ENCODE measurements around the gene BICRA.

DNA sequence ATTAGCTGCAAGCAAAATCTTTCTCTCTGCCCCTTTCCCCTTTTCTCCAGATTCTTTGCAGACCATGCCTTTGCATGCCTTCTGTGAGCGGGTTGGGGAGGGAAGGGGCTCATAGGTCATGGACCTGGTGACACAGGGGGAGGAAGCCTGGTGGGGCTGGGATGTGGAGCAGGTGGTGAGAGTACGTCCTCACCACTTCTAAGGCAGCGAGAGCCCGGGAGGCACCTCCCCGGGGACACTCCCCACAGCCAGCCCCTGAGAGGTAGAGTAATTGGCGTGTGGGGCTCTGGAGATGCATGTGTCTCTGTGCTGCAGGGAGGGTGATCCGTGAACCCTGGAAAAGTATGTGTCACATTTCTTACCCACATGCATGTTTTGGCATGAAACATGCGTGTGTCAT, 61.8 kb downstream of the BICRA start:
- TF ChIP-seq, protein P1, sequence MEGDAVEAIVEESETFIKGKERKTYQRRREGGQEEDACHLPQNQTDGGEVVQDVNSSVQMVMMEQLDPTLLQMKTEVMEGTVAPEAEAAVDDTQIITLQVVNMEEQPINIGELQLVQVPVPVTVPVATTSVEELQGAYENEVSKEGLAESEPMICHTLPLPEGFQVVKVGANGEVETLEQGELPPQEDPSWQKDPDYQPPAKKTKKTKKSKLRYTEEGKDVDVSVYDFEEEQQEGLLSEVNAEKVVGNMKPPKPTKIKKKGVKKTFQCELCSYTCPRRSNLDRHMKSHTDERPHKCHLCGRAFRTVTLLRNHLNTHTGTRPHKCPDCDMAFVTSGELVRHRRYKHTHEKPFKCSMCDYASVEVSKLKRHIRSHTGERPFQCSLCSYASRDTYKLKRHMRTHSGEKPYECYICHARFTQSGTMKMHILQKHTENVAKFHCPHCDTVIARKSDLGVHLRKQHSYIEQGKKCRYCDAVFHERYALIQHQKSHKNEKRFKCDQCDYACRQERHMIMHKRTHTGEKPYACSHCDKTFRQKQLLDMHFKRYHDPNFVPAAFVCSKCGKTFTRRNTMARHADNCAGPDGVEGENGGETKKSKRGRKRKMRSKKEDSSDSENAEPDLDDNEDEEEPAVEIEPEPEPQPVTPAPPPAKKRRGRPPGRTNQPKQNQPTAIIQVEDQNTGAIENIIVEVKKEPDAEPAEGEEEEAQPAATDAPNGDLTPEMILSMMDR (conservative IDR thresholded peaks at IDR 0.05): no peak
- TF ChIP-seq EZH2 (IDR thresholded peaks at IDR 0.05; ENCODE audit: low read depth): no peak
